Fibroblast of skin of right quadriceps (primary cell): ENCODE data around the gene TOGARAM2.

ENCODE experiments used
- DNase-seq: peaks from one replicate; pipeline ENCODE4 v3.0.0-alpha.2; 2013

TOGARAM2 gene

DNA sequence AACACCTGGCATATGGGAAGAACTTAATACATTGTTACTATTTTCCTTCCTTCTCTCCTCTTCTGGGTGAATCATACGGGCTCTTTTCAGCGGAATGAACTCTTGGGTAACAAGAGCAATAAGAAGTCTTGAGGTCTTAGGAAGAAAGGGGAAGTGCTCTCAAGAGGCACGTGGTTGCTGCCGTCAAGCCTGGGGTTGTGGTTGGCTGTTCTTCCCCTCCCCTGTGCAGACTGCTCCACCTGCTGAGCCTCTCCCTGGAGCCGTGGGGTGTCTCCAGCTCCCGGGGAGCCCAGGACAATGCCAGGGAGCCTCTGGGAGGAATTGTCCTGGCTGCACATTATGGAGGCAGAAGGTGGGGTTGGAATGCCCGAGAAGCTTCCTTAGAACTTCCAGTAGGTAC, 19.4 kb downstream of the TOGARAM2 start:
- DNase-seq = no peak

DNA sequence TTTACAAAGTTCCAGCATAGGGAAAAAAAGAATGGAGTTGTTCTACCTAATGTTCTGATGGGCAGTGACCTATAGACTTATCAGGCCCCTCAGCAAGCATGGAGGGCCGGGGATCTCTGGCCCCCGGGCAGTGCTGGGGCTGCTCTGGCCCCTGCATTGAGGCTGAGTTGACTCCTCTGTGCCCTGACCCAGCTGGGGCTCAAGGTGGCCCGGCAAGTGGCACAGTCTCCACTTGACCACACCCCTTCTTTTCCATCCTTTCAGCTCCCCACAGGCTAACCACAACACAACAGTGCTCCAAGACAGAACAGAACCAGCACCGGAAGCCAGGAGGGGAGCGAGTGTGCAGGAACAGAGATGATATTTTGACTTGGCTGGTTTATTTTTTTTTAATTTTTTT, 19.9 kb downstream of the TOGARAM2 start:
- DNase-seq = no peak

DNA sequence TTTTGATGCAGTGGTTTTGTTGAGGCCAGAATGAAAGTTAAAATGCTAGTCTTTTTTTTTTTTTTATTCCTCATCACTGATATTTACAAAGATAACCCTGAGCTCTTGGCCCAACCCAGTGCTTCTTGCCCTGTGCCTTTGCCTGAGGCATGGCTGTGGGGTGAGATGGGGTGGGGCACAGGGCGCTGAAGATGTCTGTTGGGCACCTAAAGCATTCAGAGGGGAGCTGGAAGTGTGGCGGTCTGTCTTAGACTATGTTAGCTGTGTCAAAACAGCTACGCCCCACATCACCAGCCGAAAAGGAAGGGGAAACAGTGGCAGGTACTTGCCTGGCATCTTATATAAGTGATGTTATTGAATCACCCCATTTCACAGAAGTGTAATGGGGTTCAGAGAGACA, 20.7 kb downstream of the TOGARAM2 start:
- DNase-seq = no peak

DNA sequence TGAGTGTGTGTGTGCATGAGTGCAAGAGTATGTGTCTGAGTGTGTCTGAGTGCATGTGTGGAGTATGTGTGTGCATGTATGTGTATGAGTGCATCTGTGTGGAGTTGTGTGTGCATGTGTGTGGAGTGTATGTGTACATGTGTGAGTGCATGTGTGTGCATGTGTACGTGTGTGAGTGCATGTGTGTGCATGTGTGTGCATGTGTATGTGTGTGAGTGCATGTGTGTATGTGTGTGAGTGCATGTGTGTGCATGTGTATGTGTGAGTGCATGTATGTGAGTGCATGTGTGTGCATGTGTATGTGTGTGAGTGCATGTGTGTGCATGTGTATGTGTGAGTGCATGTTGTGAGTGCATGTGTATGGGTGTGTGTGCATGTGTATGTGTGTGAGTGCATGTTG, 23.7 kb downstream of the TOGARAM2 start:
- no peak for DNase-seq

DNA sequence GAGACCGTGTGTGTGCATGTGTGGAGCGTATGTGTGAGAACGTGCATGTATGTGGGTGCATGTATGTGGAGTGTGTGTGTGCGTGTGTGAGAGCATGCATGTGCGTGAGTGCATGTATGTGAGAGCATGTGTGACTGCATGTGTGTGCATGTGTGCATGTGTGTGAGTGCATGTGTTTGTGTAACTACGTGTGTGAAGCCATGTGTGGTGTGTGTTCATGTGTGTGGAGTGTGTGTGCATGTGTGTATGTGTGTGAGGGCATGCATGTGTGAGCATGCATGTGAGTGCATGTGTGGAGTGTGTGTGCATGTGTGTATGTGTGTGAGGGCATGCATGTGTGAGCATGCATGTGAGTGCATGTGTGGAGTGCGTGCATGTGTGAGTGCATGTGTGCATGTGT, 24.2 kb downstream of the TOGARAM2 start:
- DNase-seq = no peak

DNA sequence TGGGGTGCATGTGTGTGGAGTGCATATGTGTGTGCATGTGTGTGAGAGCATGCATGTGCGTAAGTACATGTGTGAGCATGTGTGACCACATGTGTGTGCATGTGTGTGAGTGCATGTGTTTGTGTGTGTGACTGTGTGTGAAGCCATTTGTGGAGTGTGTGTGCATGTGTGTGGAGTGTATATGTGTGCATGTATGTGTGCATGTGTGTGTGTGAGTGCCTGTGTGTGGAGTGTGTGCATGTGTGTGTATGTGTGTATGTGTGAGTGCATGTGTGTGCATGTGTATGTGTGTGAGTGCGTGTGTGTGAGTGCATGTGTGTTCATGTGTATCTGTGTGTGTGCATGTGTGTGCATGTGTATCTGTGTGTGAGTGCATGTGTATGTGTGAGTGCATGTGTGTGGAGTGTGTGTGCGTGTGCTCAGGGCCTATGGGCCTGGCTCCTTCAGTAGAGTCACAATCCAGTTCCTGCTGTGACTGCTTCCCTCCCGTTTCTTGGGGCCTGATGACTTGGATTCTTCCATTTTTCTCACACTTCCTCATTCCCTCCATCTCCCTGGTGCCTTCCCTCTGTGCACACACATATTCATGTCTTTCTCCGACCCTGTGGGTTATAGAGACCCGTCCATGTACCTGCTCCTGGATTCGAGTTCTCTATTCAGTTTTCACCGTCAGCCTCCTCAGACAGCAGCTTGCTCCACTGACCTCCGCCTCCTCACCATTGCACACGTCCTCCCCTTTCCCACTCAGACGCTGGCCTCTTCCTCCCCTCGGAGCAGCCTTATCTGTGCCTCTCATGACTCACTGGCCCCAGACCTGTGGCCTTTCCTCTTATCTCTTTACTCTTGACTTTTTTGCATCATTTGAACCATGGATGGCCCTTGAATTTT, 25.2 kb downstream of the TOGARAM2 start:
- no peak for DNase-seq

DNA sequence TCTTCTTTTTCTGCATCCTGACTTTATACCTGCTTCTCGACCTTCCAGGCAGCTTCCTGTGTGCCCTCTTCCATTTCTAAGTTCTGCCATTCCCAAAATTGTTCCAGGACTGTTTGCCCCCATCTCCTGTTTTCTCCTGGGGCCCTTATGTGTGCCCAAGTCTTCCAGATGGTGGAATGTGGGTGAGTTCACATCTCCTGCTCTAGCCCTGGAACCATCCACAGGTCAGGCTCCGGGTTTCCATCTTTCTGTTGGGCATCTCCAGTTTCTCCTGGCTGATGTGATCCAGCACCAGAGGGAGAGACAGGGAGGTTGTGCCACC, 25.8 kb downstream of the TOGARAM2 start:
- DNase-seq = no peak

DNA sequence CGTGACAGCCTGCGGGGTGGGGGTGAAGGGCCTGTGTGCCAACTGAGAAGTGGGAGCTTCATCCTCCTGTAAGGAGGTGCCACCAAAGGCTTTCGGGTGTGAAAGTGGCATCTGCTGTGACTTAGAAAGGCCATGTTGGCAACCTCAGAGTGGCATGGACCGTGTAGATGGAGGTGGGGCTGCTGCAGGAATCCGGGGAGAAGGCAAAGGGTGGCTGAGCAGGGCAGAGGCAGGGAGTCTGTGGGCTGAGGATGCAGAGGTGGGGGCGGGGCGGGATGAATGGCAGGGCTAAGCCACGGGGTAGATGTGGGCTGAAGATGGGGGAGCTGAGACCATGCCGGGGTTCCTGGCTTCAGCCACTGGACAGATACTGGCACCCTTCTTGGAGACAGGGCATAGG, 28.2 kb downstream of the TOGARAM2 start:
- DNase-seq = no peak

DNA sequence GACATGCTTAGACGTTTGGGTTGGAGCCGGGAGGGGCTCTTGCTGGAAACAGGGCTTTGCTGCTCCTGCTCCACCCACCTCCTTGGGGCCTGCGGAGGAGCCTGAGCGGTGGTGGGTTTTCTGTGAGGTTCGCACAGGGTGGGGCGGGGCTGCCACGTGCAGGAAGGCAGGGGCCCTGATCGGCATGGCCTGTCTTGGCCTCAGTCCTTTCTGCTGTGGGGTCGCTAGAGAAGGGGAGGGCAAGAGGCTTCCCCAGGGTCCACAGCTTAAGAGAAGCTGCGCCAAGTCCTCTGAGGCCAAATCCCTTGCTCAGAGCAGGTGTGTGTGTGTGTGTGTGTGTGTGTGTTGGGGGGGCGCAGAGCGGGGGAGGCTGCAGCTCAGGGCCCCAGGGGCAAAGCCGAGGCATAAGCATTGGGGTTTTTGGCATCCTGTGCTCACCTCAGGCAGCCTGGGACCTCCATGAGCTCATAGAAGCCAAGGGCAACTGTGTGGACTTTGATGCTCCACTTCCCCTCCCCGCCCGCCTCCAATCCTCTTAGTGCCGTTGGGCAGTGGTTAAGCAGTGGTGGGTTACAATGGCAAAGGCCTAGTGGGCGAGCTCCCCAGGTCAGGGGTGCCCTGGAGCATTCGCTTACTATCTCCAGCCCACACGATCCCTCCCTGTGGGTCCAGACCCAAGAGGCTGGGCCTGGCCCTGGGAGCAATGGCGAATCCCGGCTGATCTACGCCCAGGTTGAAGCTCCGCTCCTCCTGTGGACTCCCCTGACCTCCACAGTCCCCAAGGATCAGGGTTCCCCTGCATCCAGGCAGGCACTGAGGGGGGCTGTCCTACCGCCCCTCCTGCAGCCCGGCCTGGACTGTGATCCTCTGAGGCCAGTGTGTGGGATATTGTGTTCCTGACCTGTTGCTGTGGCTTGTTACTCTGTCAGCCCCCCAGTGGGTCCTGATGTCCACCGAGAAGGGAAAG, 28.9 kb downstream of the TOGARAM2 start:
- DNase-seq = no peak

DNA sequence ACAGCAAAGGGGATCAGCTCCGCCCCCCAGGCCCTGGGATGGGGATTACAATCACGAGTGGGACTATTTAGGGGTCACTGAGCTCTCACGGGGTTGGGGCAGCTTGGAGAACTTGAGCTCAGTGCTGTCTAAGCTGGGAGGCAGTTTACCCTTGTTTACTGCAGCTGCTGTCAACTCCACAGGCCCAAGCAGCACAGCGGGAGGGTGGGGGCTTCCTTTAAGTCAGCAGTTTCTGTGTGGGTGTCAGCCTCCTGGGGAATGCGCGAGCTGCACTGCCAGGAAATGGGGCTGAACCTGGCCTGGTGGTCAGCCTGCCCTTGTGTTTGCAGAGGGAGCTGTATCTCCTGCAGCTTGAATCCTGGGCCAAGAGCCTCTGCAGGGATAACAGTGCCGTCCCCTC, 29.8 kb downstream of the TOGARAM2 start:
- DNase-seq = peak; percentile 32

DNA sequence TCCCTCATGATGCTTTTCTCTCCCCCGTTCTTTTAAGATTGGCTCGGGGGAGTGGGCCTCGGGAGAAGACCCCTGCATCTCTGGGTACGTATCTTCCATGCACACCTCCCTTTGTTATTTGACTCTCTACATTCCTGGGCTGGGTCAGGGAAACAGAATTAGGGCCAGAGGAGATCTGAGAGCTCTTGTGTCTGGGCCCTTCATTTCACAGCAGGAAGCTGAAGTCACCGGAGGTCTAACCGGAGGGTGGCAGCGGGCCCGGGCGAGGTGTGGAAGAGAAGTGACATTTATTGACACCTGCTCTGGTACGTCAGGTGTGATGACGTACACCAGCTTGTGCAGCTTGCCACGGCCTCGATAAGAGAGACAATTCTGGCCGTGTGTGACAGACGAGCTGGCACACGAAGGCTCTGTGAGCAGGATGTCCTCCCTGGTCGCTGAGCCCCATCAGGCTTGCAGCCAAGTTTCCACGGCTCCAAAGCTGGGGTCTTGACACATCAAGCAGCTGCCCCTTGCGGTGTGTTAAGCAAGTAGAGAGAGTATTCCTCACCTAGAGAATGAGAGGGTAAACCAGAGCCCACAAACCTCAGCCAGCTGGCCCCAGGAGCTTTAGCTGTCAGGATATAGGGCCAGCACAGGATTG, 30.4 kb downstream of the TOGARAM2 start:
- no peak for DNase-seq

DNA sequence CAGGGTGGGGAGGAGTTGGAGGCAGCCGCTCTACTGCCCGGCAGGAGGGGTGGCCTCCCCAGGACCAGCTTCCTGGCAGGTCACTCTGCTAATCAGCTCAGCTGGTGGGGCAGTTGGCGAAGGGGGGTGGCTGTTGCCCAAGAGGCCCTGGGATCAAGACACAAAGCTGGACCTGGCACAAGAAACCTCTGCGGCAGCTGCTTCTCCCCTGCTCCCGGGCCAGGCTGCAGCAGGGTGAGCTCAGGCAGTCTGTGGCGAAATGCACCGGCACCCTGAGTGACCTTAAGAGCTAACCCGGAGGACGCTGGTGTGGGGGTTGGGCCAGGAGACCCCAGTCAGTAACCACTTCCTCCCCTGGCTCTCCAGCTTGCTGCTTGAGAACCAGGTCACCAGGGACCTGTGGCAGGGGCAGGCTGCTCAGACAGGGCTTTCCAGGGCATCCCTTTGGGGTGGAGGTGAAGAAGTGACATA, 31.1 kb downstream of the TOGARAM2 start:
- DNase-seq = no peak

DNA sequence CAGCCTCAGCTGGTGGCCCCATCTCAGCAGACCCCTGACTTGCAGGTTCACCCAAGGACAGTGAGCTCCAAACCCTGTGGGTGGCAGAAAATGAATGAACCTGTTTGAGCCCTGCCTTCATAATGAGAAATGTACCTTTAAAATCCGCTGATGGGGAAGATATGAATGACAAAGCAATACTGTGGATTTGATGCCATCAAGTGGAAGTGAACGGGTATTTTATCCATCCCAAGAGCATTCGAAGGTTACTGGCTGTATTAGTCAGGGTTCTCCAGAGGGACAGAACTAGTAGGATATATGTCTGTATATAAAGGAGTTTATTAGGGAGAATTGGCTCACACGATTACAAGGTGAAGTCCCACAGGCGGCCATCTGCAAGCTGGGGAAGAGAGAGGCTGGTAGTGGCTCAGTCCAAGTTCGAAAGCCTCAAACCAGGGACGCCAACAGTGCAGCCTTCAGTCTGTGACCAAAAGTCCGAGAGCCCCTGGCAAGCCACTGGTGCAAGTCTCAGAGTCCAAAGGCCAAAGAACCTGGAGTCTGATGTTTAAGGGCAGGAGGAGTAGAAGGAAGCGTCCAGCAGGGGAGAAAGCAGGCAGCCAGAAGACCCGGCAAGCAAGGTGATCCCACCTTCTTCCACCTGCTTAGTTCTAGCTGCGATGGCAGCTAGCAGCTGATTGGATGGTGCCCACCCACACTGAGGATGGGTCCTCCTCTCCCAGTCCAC, 32.1 kb downstream of the TOGARAM2 start:
- no peak for DNase-seq

DNA sequence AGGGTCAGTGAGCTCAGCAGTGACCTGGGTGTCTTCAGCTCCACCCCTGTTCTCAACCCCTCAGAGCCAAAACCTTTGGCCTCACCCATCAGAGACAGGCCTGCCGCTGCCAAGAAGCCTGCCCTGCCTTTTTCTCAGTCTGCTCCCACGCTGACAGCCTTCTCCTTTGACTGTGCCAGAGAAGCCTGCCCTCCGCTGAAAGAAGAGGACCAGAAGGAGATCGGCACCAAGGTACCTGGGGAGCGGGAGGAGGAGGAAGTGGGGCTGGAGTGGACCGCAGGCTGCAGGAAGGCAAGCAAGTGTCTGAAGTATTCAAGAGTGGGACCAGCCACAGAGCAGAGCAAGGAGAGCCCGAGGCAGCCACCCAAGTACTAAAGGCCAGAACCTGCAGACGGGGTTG, 33.2 kb downstream of the TOGARAM2 start:
- no peak for DNase-seq

DNA sequence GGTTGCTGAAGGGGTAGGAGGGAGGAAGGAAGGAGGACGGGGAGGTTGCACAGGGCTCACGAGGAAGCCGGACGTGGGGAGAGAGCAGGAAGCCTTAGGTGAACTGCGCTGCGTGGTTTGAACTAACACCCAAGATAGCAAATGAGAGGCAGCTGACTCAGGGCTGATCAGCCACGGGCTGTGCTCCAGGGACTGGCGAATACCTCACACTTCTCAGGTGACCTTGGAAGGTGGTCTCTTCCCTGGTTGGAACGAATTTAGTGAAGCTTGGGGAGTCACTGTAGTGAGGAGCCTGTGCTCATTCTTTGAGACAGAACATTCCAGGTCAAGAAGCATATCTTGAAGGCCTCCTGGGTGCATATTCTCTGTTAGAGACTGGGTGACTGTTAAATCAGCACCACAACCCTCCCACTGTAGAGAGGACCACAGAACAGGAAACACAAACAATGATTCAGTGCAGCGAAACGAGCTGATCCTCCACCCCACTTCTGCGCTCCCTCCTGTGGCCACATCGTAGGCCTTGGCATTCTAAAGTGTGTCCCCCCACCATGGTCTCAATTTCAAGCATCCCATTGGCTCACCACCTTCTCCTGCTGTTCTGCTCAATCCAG, 33.8 kb downstream of the TOGARAM2 start:
- DNase-seq = peak; percentile 39

DNA sequence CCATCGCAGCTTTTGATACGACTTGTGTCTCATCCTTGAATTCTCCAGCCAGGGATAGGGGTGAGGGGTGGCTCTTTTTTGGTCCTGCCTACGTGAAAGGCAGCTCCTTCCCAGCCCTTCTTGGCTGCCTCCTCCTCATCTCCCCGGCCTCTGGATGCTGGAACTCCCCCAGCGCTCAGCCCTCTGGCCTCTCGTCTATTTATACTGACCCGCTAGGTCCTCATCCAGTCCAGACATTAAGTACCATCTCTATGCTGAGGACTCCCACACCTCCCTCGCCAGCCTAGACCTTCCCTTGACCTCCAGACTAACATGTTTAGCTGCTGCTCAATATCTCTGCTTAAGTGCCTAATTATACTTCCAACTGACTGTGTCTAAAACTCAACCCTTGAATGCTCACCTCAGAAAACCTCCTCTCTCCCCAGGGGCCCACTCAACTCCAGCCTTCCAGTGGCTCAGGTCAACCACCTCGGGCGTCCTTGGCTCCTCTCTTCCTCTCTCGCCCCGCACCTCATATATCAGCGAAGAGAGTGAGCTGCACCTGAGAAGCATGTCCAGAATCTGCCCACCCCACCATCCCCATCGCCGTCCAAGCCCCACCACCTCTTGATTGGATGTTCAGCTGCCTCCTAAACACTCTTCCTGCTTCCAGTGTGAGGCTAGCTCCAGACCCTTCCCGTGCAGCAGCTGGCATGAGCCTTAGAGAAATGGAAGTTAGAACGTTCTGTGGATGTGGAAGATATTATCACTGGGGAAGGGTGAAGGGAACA, 34.8 kb downstream of the TOGARAM2 start:
- no peak for DNase-seq

DNA sequence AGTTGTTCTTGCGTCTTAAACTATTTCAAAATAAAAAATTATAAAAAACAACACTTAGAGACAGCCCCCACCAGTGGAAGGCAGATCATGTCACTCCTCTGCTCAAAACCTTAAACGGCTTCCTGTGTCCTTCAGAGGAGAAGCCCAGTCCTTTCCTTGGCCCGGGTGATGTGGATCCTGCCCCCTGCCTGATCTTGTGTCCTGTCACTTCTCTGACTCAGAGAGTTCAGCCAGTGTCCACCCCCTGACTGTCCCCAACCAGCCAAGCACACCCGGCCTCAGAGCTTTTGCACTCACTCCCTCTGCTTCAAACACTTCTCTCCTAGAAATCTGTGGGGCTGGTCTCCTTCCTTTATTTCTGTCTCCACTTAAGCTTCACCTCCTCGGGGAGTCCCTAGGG, 35.4 kb downstream of the TOGARAM2 start:
- DNase-seq = no peak

DNA sequence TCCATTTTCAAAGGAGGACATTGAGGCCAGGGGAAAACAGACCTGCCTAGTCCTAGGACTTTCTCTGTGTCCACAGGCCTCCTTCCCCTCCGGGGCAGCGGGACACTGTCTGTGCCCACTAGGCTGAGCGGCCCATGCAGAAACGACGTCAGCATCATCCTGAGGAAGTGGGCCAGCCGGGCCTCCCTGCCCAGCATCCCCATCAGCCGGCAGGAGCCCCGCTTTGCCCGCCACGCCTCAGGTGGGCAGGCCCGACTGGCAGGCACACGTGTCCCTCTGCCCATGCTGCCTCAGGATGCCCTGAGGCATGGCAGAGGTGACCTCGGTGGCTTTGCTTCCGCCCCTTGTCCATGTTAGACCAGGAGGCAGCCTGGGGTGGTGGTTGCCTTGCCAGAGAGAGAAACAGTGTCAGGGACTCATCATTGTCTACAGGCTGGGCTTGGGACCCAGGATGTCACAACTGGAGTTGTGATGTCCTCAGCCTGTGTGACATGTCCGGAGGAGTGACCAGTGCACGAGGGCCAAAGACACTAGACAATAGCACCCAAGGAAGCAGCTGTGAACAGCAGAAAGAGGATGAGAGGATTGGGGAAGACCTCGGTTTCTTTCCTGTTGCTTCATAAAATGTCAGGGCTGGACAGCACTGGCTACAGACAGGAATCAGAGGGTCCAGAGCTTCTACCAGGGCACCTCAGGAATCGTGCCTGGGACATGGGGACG, 36.8 kb downstream of the TOGARAM2 start:
- DNase-seq = no peak

DNA sequence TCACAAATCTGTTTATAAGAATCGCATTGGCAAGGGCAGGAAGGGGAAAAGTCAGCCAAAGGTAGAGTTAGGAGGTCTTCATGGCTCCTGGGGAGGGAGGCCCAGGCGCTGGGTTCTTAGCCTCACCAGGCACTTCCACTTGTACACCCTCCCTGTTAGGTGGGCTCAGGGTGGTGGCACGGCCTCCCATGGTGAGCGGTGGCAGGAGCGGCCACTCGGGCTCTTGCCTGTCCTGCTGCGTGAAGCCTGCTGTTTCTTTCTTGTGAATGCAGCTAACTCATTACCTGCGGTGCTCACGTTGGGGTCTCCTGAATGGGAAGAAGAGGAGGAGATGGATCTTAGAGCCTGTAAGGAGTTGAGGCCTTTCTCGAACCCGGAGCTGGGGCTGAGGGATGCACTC, 40.8 kb downstream of the TOGARAM2 start:
- DNase-seq = no peak

DNA sequence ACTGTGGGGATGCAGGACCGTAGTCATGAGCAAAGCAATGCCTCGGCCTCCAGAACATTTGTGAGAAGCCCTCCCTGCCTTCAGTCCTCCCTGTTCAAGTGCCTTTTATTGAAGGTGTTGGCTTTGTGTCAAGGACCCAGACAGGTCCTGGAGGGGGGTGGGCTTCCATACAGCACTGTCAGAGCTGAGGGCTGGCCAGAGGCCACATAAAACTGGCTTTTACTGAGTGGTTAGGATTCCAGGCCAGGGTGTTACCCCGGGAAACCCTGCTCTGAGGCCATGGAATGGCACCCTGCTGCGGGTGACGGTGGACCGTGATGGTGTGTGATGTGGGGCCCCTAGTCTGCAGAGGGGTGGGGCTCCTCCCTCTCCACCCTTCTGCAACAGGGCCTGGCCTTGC, 41.6 kb downstream of the TOGARAM2 start:
- peak; percentile 14 for DNase-seq

DNA sequence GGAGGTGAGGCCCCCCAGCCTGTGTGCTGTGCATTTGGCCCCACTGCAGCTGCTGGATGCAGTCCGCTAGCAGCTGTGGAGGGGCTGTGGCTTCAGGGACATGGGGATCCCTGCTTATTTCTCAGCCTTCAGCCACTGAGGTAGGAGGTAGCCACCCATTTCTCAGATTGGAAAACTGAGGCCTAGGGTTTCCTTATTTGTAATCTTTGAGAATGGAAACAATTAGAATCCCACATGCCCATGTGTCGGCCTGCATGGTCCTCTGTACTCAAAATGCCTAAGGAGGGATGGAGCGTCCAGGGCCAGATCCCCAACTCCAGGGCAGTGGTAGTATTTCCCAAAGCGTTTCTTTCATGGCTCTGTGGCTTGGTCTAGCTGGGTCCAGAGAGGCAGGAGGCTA, 42.1 kb downstream of the TOGARAM2 start:
- DNase-seq = no peak
